Epithelial cell of prostate (primary cell): ENCODE results near the gene DIPK1B.

Experiments used
- DNase-seq: peaks from one replicate; pipeline ENCODE4 v3.0.0-alpha.2; 2011; ENCODE audit warnings: low read depth, low spot score
- H3K27ac ChIP-seq: fragments of 450-650 bp; 2 replicates; pipeline ENCODE4 v1.5.1; 2017; ENCODE audit warnings: mild to moderate bottlenecking

Gene DIPK1B

GRCh38 chr9:136672431-136673087, 39.8 kb upstream of the DIPK1B start:
- DNase-seq: no peak
- no peak overlapping the region for H3K27ac ChIP-seq

DNA sequence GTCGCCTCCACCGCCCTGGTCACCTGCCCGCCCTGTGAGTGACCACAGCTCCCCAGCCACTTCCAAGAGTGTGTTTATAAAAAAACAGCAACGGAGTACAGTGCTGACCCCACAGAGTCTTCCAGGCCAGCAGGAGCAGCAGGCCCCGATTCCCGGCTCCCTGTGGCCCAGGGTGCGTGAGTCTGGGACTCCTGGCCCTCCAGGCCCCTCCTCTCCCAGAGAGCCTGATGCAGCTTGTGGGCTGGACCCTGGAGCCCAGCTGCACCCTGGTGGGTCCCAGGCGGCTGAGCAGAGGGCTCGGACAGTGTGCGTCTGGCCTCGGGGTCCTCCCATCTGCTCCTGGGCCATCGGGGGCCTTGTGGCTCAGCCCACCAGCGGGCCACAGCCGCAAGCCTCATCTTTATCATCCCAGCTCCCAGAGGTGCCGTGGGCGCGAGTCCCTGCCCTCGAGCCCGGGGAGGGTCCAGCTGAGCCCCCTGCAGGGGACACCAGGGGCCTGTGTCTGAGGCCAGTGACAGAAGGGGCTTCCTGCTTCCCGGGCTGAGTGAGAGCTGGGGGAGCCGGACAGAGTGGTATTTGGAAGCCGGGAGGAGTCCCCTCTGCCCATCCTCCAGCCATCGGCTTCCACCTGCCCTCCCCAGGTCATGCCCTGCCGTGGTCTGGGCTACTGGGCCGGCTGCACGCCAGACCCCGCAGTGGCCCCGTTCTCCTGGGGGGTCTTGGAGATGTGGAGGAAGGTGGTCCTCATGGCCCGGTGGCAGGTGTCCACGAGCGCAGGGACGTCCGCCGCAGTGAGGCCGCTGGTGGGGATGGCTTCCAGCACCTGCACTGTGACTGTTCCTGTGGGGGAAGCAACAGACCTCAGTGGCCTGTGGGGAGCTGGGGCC, 39.0 kb upstream of the DIPK1B start:
- no peak overlapping the region for H3K27ac ChIP-seq
- DNase-seq: no peak

- DNase-seq: no peak
These were observed 38.2 kb upstream of the DIPK1B start for GRCh38 chr9:136673975-136674785.

GRCh38 chr9:136674786-136675349, 37.5 kb upstream of the DIPK1B start:
- no peak for DNase-seq
- no peak overlapping the region for H3K27ac ChIP-seq

More at GRCh38 chr9:136673975-136674785, 38.2 kb upstream of the DIPK1B start:
- H3K27ac ChIP-seq: no peak overlapping the region

- no peak for DNase-seq
- H3K27ac ChIP-seq: no peak overlapping the region
These were observed 36.7 kb upstream of the DIPK1B start for GRCh38 chr9:136675477-136676296.

DNA sequence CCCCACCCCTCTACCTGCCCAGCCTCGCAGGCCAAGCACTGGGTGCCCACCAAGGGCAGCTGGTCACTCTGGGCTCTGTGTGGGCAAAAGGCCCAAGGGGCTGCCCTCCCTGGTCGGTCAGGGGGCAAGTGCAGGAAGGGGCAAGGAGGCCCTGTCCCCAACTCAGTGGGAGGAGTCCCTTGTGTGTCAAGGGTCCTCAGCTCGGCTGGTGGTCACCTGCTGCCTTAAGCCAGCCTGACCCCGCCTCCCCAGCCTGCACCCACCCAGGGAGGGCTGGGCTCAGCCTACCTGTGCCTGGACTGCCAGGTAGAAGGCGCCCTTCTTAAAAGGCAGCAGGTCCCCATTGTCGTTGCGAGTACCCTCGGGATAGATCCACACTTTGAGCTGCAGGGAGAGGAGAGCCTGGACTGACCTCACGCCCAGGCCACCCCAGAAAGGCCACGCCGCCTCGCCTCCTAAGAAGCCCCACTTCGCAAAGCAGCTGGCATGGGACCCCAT, 36.0 kb upstream of the DIPK1B start:
- H3K27ac ChIP-seq: no peak overlapping the region
- no peak for DNase-seq

- no peak for DNase-seq
- no peak overlapping the region for H3K27ac ChIP-seq
These were observed 35.3 kb upstream of the DIPK1B start for GRCh38 chr9:136676920-136677686.

GRCh38 chr9:136678034-136678433, 34.3 kb upstream of the DIPK1B start:
- no peak overlapping the region for H3K27ac ChIP-seq
- no peak for DNase-seq

DNA sequence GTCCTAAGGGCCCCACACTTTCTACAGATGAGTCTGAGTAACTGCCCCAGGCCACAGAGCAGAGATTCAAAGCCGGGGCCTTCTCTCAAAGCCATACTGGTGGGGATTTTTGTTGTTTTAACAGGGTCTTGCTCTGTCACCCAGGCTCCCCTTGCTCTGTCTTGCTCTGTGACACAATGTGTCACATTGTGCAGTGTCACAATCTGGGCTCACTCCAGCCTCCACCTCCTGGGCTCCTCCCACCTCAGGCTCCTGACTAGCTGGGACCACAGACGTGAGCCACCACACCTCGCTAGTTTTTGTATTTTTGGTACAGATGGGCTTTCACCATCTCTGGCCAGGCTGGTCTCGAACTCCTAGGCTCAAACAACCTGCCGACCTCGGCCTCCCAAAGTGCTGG, 33.7 kb upstream of the DIPK1B start:
- no peak overlapping the region for H3K27ac ChIP-seq
- no peak for DNase-seq

DNA sequence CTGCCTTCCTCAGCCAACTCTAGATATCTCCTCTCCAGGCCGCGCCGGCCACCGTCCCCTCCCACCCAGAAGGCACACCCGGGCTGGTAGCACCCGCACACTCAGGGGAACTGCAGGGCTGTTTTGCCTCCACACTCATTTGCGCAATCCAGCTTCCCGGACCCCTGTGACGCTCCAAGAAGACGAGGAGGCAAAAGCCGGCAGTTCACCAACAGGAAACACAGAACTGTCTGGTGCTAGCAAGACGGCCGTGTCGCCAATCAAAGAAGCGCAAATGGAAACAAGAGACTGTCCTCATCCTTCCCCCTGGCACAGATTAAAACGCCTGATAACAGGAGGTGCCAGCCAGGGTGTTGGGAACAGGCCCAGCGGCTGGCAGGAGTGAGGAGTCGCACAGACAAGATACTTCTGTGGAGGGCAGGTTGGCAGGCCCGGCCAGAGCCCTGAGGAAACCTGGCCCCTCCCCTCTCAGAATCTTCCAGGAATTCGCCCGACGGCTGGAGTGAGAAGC, 32.9 kb upstream of the DIPK1B start:
- no peak for DNase-seq
- no peak overlapping the region for H3K27ac ChIP-seq

GRCh38 chr9:136681029-136681428, 31.3 kb upstream of the DIPK1B start:
- DNase-seq: no peak
- H3K27ac ChIP-seq: no peak overlapping the region

DNA sequence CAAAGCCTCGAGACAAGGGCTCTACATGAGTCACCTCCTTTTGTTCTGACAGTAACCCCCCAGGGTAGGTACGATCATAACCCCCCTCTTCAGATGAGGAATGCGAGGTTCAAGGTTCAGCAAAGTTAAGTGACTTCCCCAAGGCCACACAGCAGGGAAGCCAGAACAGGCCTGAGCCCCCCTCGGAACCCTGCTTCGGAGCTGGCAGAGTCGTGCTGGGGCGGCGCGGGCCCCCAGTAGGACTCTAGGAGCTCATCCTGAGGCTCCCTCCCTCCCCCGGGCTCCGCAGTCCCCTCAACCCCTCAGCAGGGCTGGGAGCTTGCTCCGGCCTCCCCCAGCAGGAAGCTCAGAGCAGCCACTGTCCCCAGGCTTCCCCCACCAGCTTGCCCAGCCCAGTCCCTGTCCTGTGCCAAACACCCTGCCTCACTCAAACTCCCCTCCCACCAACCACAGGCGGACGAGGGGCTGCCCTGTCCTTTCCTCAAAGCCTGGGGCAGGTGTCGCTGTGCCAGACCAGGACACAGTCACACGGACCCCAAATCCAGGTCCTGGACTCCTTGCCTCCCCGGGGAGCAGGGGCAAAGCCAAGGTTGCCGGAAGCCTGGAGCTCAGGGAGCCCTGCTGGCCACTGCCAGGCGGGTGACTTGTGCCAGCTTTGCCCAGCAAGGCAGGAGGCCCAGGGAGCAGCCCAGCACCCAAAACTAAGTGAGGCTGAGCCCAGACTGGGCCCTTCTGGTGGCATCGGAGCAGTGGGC, 30.2 kb upstream of the DIPK1B start:
- no peak for DNase-seq
- no peak overlapping the region for H3K27ac ChIP-seq

DNA sequence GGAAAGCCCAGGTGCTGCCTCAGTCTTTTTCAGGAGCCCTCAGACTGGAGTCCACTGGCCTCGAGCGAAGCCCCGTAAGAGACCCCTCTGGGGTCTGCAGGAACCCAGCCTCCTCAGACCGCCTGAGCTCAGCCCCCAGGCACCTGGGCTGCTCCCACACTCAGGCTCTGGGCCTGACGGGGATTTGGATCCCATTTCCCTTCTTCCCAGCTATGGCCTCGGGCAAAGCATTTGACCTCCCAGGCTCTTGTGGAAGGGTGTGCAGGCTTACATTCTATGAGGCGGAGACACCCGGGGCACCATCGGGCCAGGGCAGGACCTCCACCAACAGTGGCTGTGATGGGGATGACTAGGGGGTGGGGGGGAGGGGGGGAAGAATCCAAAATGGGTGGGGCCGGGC, 29.7 kb upstream of the DIPK1B start:
- no peak for DNase-seq
- H3K27ac ChIP-seq: no peak overlapping the region

- DNase-seq: no peak
- H3K27ac ChIP-seq: no peak overlapping the region
These were observed 29.1 kb upstream of the DIPK1B start for GRCh38 chr9:136683173-136683745.

GRCh38 chr9:136683755-136684154, 28.6 kb upstream of the DIPK1B start:
- H3K27ac ChIP-seq: no peak overlapping the region
- DNase-seq: no peak

- H3K27ac ChIP-seq: no peak overlapping the region
- DNase-seq: no peak
These were observed 28.0 kb upstream of the DIPK1B start for GRCh38 chr9:136684339-136684738.

DNA sequence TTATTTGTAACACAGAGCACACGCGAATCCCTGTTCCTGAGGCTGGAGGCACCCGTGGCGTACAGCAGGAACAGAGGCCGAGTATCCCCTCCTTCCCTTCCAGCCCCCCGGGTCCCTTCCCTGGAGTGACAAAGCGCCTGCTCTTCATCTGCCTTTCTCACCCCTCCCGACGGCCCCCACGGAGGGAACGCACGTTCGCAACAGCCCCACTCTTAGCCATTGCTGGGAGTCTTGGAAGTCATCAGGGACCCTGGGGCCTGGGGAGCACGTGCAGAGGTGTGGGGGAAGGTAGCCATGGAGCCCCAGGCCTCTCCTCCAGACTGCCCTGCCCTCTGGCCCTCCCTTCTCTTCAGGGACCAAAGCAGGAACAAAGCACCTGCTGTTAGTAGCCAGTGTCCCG, 27.6 kb upstream of the DIPK1B start:
- no peak for DNase-seq
- H3K27ac ChIP-seq: no peak overlapping the region

DNA sequence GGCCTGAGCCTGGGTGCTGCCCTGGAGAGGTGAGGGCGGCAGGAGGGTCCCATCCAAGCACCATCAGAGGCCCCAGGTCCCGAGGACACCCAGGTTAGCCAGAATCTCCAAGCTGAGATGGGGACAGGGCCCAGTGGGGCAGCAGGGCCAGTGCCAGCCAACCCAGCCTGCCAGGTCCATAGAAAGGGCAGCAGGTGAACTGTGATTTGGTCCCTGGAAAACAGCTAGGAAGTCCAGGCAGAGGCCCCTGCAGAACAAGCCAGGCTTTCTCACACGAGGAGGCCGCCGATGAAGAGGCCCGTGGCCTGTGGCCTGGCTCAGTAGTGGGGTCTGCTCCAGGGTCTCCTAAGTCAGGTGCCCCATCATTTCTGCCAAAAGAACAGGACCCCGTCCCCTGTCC, 27.2 kb upstream of the DIPK1B start:
- H3K27ac ChIP-seq: no peak overlapping the region
- DNase-seq: no peak
